GM18907 (cell line): ENCODE results near the gene ATP1B1.

ENCODE experiments used
- ATAC-seq: cut with Tn5 transposase; IDR thresholded peaks from one replicate; pipeline ENCODE4 v1.9.1; 2021; ENCODE audit warnings: mild to moderate bottlenecking, moderate library complexity; ENCODE audit not compliant: unreplicated experiment

Gene ATP1B1

GRCh38 chr1:169106095-169106920, at the start of gene ATP1B1:
ATP1B1 (plus strand) TSS chr1:169106690; CDS start chr1:169106830, 140 bp downstream.
- ATAC-seq, result peak; percentile 86

DNA sequence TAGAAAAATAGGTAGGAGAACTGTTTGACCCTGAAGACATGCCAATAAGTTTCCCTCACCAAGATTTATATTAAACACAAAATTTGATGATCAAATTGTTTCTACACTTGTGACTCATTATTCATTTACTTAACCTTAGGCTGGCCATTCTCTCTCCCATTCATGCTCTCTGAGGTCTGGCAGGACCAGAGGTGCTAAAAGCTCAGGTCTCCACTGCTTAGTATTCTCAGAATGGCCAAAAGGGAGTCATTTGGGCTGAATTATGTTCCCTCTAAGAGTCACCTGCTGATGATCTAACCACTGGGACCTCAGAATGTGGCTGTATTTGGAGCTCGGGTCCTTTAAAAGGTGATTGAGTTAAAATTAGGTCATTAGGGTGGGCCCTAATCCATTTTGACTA, 47.1 kb upstream of the ATP1B1 start:
- ATAC-seq, result no peak

DNA sequence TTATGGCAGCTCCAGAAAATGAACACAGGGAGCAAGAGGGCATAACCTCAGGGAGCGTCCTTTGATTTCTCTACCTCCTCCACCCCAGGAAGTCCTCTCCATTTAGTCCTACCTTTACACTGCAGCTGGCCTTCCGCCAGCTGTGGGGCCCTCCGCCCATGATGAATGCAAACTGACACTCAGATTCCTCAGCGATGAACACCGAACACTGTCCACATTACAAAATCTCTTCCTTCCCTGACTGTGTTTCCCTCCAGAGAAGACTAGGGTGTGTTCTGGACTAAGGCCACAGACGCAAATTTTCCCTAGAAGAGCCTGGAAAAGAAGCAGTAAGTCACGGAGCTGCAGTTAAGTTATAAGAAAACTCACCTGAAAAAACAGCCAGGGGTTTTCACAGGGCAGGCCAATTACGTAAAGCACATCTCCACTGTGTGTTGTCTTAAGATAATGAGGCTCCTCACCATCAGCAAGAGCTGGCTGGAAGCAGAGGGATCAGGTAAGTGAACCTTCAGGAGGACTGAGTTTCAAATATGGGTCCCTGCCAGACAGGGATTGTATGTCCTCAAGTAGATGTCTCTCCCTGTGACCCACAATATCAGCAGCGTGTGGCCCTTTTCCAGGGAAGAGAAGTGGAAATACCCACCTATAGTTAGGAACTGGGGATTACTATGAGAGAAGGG, 46.3 kb upstream of the ATP1B1 start:
- ATAC-seq, result no peak

GRCh38 chr1:169060919-169061639, 45.4 kb upstream of the ATP1B1 start:
- no peak for ATAC-seq

DNA sequence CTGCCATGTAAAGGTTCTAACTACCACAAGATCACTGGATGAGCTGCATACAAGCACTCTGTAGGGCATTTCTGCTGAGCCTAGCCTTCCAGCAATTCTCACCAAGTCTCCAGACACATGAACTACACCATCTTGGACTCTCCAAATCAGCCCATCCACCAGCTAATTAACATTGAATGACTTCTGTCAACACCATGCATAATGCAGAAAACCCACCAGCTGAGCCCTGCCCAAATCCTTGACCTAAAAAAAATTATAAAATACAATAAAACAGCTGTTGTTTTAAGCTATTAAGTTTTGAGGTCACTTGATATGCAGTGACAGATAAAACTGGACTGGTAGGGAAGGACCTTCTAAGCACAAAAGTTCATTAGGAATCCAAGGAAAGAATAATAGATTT, 44.3 kb upstream of the ATP1B1 start:
- no peak for ATAC-seq

GRCh38 chr1:169064103-169064502, 42.4 kb upstream of the ATP1B1 start:
- ATAC-seq, result no peak

- ATAC-seq, result no peak
Measured at GRCh38 chr1:169070547-169070946, 35.9 kb upstream of the ATP1B1 start.

- ATAC-seq, result no peak
Measured at GRCh38 chr1:169070958-169071357, 35.5 kb upstream of the ATP1B1 start.

DNA sequence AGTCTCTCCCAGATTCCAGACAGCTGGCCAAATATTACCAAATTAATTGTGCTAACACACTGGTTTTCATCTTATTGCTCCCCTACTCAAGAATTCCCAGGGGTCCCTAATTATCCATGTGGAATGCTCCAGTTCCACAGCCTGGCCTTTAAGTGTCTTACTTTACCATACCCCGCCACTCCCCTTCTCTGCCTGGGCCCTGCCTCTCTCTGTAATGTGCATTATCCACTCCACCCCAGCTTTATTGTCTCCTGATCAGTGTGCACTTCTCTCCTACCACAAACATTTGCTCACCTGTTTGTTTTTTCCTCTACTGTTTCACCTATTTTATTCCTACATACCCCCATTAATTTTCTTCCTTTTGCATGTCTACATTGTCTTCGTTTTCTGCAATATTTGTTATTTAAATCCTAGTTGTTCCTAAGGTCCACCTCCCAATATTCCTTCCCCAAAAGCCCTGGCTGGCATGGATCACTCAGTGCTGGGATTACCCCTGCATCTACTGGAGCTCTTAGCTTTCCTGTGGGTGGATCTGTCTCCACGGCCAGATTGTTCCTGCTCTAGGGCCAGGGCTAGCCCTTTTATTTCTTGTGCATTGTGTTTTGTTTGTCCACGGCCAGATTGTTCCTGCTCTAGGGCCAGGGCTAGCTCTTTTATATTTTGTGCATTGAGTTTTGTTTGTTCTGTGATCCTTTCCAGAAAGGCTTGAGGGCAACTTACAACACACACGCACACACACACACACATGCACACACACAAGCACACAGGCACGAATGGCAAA, 33.4 kb upstream of the ATP1B1 start:
- no peak for ATAC-seq

GRCh38 chr1:169078163-169078883, 28.2 kb upstream of the ATP1B1 start:
- no peak for ATAC-seq

GRCh38 chr1:169081503-169082123, 24.9 kb upstream of the ATP1B1 start:
- ATAC-seq, result no peak

- ATAC-seq, result no peak
Measured at GRCh38 chr1:169085911-169086310, 20.6 kb upstream of the ATP1B1 start.

DNA sequence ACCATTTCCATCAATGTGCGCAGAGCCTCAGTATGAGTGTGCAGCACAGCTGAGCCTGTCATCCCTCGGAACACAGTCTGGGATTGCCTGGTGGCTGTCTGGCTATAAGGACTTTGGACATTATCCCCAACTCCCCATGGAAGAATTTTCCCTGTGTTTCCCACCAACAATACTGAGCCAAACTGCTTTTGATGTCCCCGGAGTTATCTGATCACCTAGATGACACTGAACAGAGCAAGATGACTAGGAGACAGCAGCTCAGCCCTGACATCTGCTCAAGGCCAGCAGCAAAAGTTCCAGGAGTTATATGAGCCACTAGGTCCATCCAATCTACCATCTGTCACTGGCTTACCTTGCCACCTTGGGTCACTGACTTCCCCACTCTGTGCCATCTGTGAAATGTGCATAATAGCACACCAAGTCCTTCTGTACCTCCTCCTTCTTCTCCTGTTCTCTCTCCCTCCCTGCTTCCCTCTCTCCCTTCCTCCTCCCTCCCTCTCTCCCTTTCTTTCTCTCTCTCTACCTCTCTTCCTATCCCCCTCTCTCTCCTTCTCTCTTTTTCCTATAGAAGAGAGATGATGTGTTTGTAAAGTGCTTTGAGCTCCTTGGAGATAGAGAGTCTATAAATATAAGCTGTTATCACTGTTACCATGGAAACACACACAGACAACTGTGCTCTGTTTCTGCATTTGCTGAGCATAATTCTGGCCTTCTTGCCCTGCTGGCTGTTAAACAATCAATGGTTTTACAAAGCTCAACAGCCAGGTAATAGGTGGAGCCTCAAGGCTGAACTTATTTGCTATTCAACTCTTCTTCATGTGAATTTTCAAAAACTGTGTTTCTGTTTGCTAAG, 19.7 kb upstream of the ATP1B1 start:
- no peak for ATAC-seq

- ATAC-seq, result no peak
Measured at GRCh38 chr1:169087876-169088275, 18.6 kb upstream of the ATP1B1 start.

DNA sequence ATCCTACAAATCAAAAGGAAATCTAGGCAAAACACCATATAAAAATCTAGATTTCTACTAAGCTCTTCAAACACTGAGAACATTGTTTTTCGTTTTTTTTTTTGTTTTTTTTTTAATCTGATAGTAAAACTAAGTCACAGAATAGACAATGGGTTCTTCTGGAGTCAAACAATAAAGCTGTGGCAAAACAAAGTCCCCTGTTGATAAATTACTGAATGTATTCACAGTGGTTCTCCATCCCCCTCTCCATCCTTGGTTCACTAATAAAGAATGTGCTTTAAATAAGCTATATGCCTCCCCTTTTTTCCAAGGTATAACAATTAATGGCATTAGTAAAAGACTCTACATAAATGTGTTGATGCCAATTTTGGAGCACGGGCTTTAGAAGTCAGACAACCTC, 16.7 kb upstream of the ATP1B1 start:
- ATAC-seq, result no peak

DNA sequence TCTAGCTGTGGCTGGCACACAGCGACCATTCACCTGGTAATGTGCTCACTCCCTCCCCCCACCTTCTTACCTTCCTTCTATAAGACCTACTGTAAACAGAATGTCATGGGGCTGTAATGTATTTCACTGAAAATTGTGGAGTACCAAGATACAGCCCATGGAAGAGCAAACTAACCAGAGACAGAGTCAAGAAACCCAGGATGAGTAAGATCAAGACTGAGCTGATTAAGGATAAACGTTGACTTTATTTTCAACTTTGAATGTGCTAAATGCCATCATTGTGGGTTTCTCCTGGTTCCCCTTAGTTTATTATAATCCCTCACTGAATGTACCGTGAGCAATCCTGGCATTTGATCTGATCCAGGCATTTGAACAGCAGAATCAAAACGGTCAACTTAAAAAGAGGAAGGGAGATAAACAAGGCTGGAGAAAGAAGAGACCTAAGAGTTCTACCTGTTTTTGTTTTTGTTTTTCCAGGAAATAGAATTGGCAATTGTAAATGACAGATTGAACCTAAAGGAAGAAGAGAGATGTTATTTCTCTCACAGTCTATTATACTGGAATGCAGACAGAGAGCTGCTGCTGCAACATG, 16.1 kb upstream of the ATP1B1 start:
- ATAC-seq, result peak; percentile 16

GRCh38 chr1:169090900-169091311, 15.6 kb upstream of the ATP1B1 start:
- ATAC-seq, result peak; percentile 67

- peak; percentile 61 for ATAC-seq
Measured at GRCh38 chr1:169091480-169091941, 15.0 kb upstream of the ATP1B1 start.
